SK-N-SH (cell line): ENCODE data around the gene ERVMER34-1. TPM values are rescaled to one million over a fixed set of nuclear protein-coding genes. Genes with fewer than 3 reads are reported as not detected.

Experiments
- CTCF ChIA-PET: fragments of 300-600, 350-600 bp; formaldehyde crosslinking; extraction: SDS; loops from one replicate; lab custom pipeline; 2021; lab: Yijun Ruan, JAX
- POLR2A ChIA-PET: fragments of 350-600 bp; sonication (Branson Sonifier 250); formaldehyde crosslinking; extraction: SDS; loops from one replicate; lab custom pipeline; 2020; ENCODE audit warnings: antibody characterized with exemption, inconsistent platforms; lab: Yijun Ruan, JAX
- DNase-seq: peaks from one replicate; pipeline ENCODE4 v3.0.0; 2012
- H2AFZ ChIP-seq: fragments of 200-600 bp; sonication (generic); 2 replicates; pipeline ENCODE4 v1.8.1; 2016; ENCODE audit warnings: antibody characterized with exemption, mild to moderate bottlenecking, low read depth
- H3F3A ChIP-seq: fragments of 200-600 bp; sonication (generic); replicated peaks from 2 replicates; pipeline ENCODE3; 2016; ENCODE audit warnings: antibody characterized with exemption, mild to moderate bottlenecking; ENCODE audit not compliant: insufficient read depth
- H3K27ac ChIP-seq, 2 experiments: fragments of 200-500 bp in 1 of 2; fragments of 200-600 bp in 1 of 2; sonication (Bioruptor generic) in 1 of 2; sonication (generic), shearing (Covaris generic) in 1 of 2; 2 replicates each; pipeline versions ENCODE4 v1.5.1 to v1.6.1; 2014 to 2016; ENCODE audit warnings: low read depth in 2 of 2, inconsistent platforms in 1 of 2, low read length in 1 of 2, mild to moderate bottlenecking in 1 of 2, mixed read lengths in 1 of 2
- H3K27me3 ChIP-seq: fragments of 200-600 bp; sonication (generic), shearing (Covaris generic); 2 replicates; pipeline ENCODE4 v1.6.1; 2016; ENCODE audit warnings: mixed run types; ENCODE audit not compliant: insufficient read depth
- H3K36me3 ChIP-seq, 2 experiments: fragments of 200-500 bp in 1 of 2; fragments of 200-600 bp in 1 of 2; sonication (Bioruptor generic) in 1 of 2; sonication (generic) in 1 of 2; replicated peaks in 1 of 2; 2 replicates each; pipeline versions ENCODE3 to v1.5.1; 2014 to 2016; ENCODE audit warnings: low read length in 1 of 2, mild to moderate bottlenecking in 1 of 2; ENCODE audit not compliant: insufficient read depth in 2 of 2, control insufficient read depth in 1 of 2
- H3K4me1 ChIP-seq, 2 experiments: fragments of 200-500 bp in 1 of 2; fragments of 200-600 bp in 1 of 2; sonication (Bioruptor generic) in 1 of 2; sonication (generic), shearing (Covaris generic) in 1 of 2; 2 replicates each; pipeline versions ENCODE4 v1.5.1 to v1.6.1; 2014 to 2016; ENCODE audit warnings: low read depth in 1 of 2, low read length in 1 of 2, mixed run types in 1 of 2; ENCODE audit not compliant: insufficient read depth in 2 of 2, control insufficient read depth in 1 of 2
- H3K4me2 ChIP-seq: fragments of 200-600 bp; sonication (generic), shearing (Covaris generic); 2 replicates; pipeline ENCODE4 v1.6.1; 2017; ENCODE audit warnings: mixed run types
- H3K4me3 ChIP-seq, 2 experiments: fragments of 200-500 bp in 1 of 2; fragments of 200-600 bp in 1 of 2; sonication (Bioruptor generic) in 1 of 2; sonication (generic), shearing (Covaris generic) in 1 of 2; 2 replicates each; pipeline versions ENCODE4 v1.5.1 to v1.8.1; 2014 to 2016; ENCODE audit warnings: low read depth in 2 of 2, inconsistent platforms in 1 of 2, low read length in 1 of 2, mild to moderate bottlenecking in 1 of 2, mixed read lengths in 1 of 2, moderate library complexity in 1 of 2
- H3K79me2 ChIP-seq: fragments of 200-600 bp; sonication (generic); 2 replicates; pipeline ENCODE4 v1.8.1; 2017; ENCODE audit warnings: mild to moderate bottlenecking; ENCODE audit not compliant: insufficient read depth
- H3K9ac ChIP-seq: fragments of 200-600 bp; sonication (generic); 2 replicates; pipeline ENCODE4 v1.6.1; 2017; ENCODE audit warnings: mixed run types
- H3K9me2 ChIP-seq: fragments of 200-600 bp; sonication (generic); 2 replicates; pipeline ENCODE4 v1.6.1; 2017; ENCODE audit warnings: mixed run types
- H3K9me3 ChIP-seq: fragments of 200-600 bp; sonication (generic); 2 replicates; pipeline ENCODE4 v1.6.1; 2017; ENCODE audit warnings: mixed run types, mild to moderate bottlenecking, moderate library complexity
- H4K20me1 ChIP-seq: fragments of 200-600 bp; sonication (generic); 2 replicates; pipeline ENCODE4 v1.6.1; 2017; ENCODE audit warnings: mild to moderate bottlenecking, mixed run types; ENCODE audit not compliant: insufficient read depth
- CHD2 ChIP-seq: fragments of 150-350 bp; IDR thresholded peaks from 2 replicates; pipeline ENCODE4 v1.6.1; 2018; ENCODE audit warnings: low read length; ENCODE audit not compliant: partially characterized antibody
- EZH2phosphoT487 ChIP-seq: fragments of 200-600 bp; sonication (generic); IDR thresholded peaks from 2 replicates; pipeline ENCODE4 v1.6.1; 2017; ENCODE audit warnings: low read depth, mixed run types, mild to moderate bottlenecking, antibody characterized with exemption, moderate library complexity, borderline replicate concordance
- FOSL2 ChIP-seq: IDR thresholded peaks from 2 replicates; pipeline ENCODE4 v1.4.0; 2012; ENCODE audit warnings: low read depth, mild to moderate bottlenecking, moderate library complexity, borderline replicate concordance
- FOXM1 ChIP-seq: IDR thresholded peaks from 2 replicates; pipeline ENCODE4 v1.4.0; 2012; ENCODE audit warnings: low read depth, mild to moderate bottlenecking
- GABPA ChIP-seq: IDR thresholded peaks from 2 replicates; pipeline ENCODE4 v1.4.0; 2012; ENCODE audit warnings: low read depth, mild to moderate bottlenecking
- MAX ChIP-seq: IDR thresholded peaks from 2 replicates; pipeline ENCODE4 v1.4.0; 2012; ENCODE audit warnings: low read depth
- MXI1 ChIP-seq: IDR thresholded peaks from 2 replicates; pipeline ENCODE4 v1.6.1; 2012; ENCODE audit warnings: mild to moderate bottlenecking, low read depth, low read length, improper control_type of control experiment
- NFIC ChIP-seq: IDR thresholded peaks from 2 replicates; pipeline ENCODE4 v1.4.0; 2012; ENCODE audit warnings: borderline replicate concordance
- POLR2AphosphoS5 ChIP-seq: IDR thresholded peaks from 2 replicates; pipeline ENCODE4 v1.6.1; 2012; ENCODE audit warnings: low read depth, low read length
- RCOR1 ChIP-seq: fragments of 150-350 bp; IDR thresholded peaks from 2 replicates; pipeline ENCODE4 v1.6.1; 2017; ENCODE audit warnings: antibody characterized with exemption, low read length
- RFX5 ChIP-seq: IDR thresholded peaks from 2 replicates; pipeline ENCODE4 v1.6.1; 2012; ENCODE audit warnings: mild to moderate bottlenecking, improper control_type of control experiment, low read length
- RXRA ChIP-seq: IDR thresholded peaks from 2 replicates; pipeline ENCODE4 v1.4.0; 2012; ENCODE audit warnings: low read depth, mild to moderate bottlenecking, borderline replicate concordance
- SIN3A ChIP-seq: IDR thresholded peaks from 2 replicates; pipeline ENCODE4 v1.6.1; 2012; ENCODE audit warnings: low read depth, mild to moderate bottlenecking, low read length, moderate library complexity, borderline replicate concordance
- TAF1 ChIP-seq: IDR thresholded peaks from 2 replicates; pipeline ENCODE4 v1.6.1; 2012; ENCODE audit warnings: low read depth, mild to moderate bottlenecking, low read length, moderate library complexity, borderline replicate concordance
- TEAD4 ChIP-seq: IDR thresholded peaks from 2 replicates; pipeline ENCODE4 v1.4.0; 2012; ENCODE audit warnings: mild to moderate bottlenecking, borderline replicate concordance; ENCODE audit not compliant: insufficient read depth
- WGBS: methylation state at CpG from one replicate; pipeline ENCODE4 v1.1.6; 2017; ENCODE audit warnings: low lambda C conversion rate; 5-methylcytosine and 5-hydroxymethylcytosine counted together
- polyA plus RNA-seq, 3 experiments: library from polyadenylated mRNA; depleted of rRNA; stranded (reverse); fragments of >200 nt; gene quantifications; 2 replicates each; pipeline ENCODE4 v1.2.3, GENCODE V29; 2012
- TF ChIP-seq, protein P1 (sequence below): fragments of 200-600 bp; sonication (generic); IDR thresholded peaks from 2 replicates; pipeline ENCODE4 v1.6.1; 2017; ENCODE audit warnings: antibody characterized with exemption, mild to moderate bottlenecking, moderate library complexity
- TF ChIP-seq, protein P2 (sequence below): IDR thresholded peaks from 2 replicates; pipeline ENCODE4 v1.6.1; 2012; ENCODE audit warnings: mild to moderate bottlenecking, low read depth, low read length, moderate library complexity
- TF ChIP-seq, protein P3 (sequence below): fragments of 150-350 bp; IDR thresholded peaks from 2 replicates; pipeline ENCODE4 v1.6.1; 2016; ENCODE audit warnings: mild to moderate bottlenecking, low read depth, low read length

The ERVMER34-1 gene
- polyA plus RNA-seq, 1 of the 3 experiments (the other 2 are of a cell fraction): 0.05 TPM

DNA sequence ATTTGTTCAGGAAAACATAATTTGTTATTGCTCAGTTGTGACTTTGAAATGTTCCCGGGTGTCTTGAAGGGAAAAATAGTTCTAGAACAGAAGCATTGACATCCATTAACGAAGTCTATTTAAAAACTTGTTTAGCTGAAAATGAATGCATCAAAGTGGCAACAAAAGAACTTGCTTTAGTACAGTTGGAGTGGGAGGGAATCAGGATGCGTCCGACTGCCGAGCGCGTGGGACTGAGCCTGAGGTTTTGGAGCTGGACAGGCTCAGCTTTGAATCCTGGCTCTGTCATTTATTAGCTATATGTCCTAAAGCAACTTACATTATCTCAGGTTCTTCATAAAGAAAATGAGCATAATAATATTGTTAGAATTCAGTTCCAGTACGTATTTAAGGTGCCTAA is 9.0 kb upstream of the ERVMER34-1 start:
- H3K9me3 ChIP-seq: no peaks in the 10 kb centered on the region
- DNase-seq: no peak

DNA sequence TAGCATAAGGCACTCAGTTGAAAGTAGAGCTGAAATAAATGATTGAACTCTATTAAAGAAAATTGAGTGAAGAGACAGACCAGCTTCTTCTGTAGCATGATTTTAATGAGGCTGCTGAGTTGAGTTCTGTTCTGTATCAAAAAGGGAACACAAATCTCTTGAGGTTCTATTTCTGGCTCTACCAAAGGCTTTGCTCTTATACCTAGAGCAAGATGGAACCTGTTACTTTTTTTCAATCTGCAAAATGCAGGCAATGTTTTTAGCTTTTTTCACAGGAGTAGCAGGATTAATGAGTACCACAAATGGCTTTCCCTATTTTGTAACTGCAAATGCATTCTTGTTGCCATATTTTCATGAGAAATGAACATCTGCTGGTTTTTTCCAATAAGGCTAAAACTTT is 4.2 kb upstream of the ERVMER34-1 start:
- no peak for DNase-seq
- Histone ChIP-seq H3K36me3 (no peaks in the 10 kb centered on the region), H2AFZ (no peak overlapping the region), H3K27me3 (no peaks in the 10 kb centered on the region; the same call in 1 of the 2 replicates), H3K79me2 (no peaks in the 10 kb centered on the region), H3K4me3 (no peak overlapping the region), H3K9me2 (no peaks in the 10 kb centered on the region), H3K27ac (no peak overlapping the region), H3K4me1 (peaks cover 0 to 5% of the 10 kb centered on the region in 2 experiments; a peak in 1 of 4 replicates), H4K20me1 (no peaks in the 10 kb centered on the region), H3K9ac (no peak overlapping the region), H3F3A (no peaks in the 10 kb centered on the region), H3K4me2 (no peak overlapping the region), H3K9me3 (no peaks in the 10 kb centered on the region)
- CTCF ChIA-PET: interaction anchor here (0.9 to 1.6 kb wide), 2 partner anchors 12 to 156 kb away, joined by 3 to 5 read pairs; no protein-coding TSS in a partner anchor
- POLR2A ChIA-PET: no interaction called here
- no peak for TF ChIP-seq FOXM1
- no peak for TF ChIP-seq POLR2AphosphoS5
- no peak for TF ChIP-seq RFX5
- TF ChIP-seq TAF1: no peak
- no peak for TF ChIP-seq MXI1
- TF ChIP-seq FOSL2: no peak
- TF ChIP-seq, protein P1, sequence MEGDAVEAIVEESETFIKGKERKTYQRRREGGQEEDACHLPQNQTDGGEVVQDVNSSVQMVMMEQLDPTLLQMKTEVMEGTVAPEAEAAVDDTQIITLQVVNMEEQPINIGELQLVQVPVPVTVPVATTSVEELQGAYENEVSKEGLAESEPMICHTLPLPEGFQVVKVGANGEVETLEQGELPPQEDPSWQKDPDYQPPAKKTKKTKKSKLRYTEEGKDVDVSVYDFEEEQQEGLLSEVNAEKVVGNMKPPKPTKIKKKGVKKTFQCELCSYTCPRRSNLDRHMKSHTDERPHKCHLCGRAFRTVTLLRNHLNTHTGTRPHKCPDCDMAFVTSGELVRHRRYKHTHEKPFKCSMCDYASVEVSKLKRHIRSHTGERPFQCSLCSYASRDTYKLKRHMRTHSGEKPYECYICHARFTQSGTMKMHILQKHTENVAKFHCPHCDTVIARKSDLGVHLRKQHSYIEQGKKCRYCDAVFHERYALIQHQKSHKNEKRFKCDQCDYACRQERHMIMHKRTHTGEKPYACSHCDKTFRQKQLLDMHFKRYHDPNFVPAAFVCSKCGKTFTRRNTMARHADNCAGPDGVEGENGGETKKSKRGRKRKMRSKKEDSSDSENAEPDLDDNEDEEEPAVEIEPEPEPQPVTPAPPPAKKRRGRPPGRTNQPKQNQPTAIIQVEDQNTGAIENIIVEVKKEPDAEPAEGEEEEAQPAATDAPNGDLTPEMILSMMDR: no peak
- TF ChIP-seq RCOR1: no peak
- TF ChIP-seq, protein P2, sequence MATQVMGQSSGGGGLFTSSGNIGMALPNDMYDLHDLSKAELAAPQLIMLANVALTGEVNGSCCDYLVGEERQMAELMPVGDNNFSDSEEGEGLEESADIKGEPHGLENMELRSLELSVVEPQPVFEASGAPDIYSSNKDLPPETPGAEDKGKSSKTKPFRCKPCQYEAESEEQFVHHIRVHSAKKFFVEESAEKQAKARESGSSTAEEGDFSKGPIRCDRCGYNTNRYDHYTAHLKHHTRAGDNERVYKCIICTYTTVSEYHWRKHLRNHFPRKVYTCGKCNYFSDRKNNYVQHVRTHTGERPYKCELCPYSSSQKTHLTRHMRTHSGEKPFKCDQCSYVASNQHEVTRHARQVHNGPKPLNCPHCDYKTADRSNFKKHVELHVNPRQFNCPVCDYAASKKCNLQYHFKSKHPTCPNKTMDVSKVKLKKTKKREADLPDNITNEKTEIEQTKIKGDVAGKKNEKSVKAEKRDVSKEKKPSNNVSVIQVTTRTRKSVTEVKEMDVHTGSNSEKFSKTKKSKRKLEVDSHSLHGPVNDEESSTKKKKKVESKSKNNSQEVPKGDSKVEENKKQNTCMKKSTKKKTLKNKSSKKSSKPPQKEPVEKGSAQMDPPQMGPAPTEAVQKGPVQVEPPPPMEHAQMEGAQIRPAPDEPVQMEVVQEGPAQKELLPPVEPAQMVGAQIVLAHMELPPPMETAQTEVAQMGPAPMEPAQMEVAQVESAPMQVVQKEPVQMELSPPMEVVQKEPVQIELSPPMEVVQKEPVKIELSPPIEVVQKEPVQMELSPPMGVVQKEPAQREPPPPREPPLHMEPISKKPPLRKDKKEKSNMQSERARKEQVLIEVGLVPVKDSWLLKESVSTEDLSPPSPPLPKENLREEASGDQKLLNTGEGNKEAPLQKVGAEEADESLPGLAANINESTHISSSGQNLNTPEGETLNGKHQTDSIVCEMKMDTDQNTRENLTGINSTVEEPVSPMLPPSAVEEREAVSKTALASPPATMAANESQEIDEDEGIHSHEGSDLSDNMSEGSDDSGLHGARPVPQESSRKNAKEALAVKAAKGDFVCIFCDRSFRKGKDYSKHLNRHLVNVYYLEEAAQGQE: no peak
- no peak for TF ChIP-seq RXRA
- TF ChIP-seq NFIC: no peak

More for the DNA sequence above, 9.0 kb upstream of the ERVMER34-1 start:
- CTCF ChIA-PET: no interaction called here
- no peaks in the 10 kb centered on the region for H3F3A ChIP-seq
- H4K20me1 ChIP-seq: no peaks in the 10 kb centered on the region
- H3K4me1 ChIP-seq: no peaks in the 10 kb centered on the region
- no peaks in the 10 kb centered on the region for H3K36me3 ChIP-seq
- H3K79me2 ChIP-seq: no peaks in the 10 kb centered on the region
- no peak overlapping the region for H3K27ac ChIP-seq
- no peak overlapping the region for H3K4me2 ChIP-seq
- 72% methylated on average over 8 of the region's 8 CpGs for WGBS
- H3K9me2 ChIP-seq: no peaks in the 10 kb centered on the region
- no peak overlapping the region for H2AFZ ChIP-seq
- H3K4me3 ChIP-seq: no peak overlapping the region
- POLR2A ChIA-PET: no interaction called here
- H3K27me3 ChIP-seq: no peaks in the 10 kb centered on the region; the same call in 1 of the 2 replicates
- no peak for TF ChIP-seq TEAD4
- no peak for TF ChIP-seq RCOR1
- TF ChIP-seq RXRA: no peak
- no peak for TF ChIP-seq CHD2
- no peak for TF ChIP-seq RFX5
- TF ChIP-seq, protein P3, sequence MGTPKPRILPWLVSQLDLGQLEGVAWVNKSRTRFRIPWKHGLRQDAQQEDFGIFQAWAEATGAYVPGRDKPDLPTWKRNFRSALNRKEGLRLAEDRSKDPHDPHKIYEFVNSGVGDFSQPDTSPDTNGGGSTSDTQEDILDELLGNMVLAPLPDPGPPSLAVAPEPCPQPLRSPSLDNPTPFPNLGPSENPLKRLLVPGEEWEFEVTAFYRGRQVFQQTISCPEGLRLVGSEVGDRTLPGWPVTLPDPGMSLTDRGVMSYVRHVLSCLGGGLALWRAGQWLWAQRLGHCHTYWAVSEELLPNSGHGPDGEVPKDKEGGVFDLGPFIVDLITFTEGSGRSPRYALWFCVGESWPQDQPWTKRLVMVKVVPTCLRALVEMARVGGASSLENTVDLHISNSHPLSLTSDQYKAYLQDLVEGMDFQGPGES: no peak
- TF ChIP-seq FOXM1: no peak
- no peak for TF ChIP-seq EZH2phosphoT487
- TF ChIP-seq SIN3A: no peak
- no peak for TF ChIP-seq GABPA
- TF ChIP-seq NFIC: no peak
- TF ChIP-seq MAX: no peak
- no peak for TF ChIP-seq MXI1
- TF ChIP-seq, all 33 proteins: peak for 0
- H3K9ac ChIP-seq: no peak overlapping the region
